Measurements from ENCODE around the gene DNAI1.
A peak's percentile ranks its signal among the peaks of the same experiment; 100 is the strongest.

DNAI1 gene

DNA sequence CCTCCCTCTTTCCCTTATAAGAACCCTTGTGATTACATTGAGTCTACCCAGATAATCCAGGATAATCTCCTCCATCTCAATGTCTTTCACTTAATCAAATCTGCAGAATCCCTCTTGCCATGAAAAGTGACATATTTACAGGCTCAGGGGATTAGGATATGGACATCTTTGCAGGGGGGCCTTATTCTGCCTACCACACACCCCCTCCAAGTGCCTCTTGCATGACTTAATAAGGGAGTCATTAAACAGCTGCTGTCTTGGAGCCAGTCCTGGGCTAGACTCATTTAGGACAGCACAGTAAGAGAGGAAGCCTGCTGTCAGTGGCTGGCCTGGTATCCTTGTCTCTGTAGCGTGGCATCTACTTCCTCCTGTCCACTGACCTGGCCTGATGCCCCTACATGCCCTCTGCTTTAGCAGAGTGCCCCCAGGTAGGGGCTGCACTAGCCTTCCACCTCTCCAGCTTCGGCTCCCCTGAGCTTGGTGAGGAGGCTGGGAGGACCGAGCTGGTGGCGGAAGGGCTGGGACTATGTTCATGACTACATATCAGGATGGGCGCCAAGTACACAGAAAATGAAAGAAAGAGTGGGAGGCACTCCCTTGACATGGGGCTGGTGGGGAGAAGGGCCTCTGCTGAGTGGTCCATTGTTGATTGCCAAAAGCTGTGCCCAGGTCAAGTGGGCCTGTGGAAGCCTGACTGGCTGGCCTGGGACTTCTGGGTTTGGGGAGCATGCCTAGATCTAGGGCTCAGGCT lies 46.9 kb downstream of the DNAI1 start:
- H3K4ac ChIP-seq (ENCODE audit: low read length), result no peak overlapping the region
- H3K18ac ChIP-seq (ENCODE audit: low read length), result no peak overlapping the region
- no peak overlapping the region for H2BK120ac ChIP-seq (ENCODE audit: low read depth, low read length)
- no peak overlapping the region for H3K4me2 ChIP-seq (ENCODE audit: insufficient read depth, low read length, poor library complexity, severe bottlenecking)
- H3K27ac ChIP-seq (replicated peaks; ENCODE audit: low read length), result no peak overlapping the region
- H3K79me1 ChIP-seq (ENCODE audit: low read depth, low read length), result no peaks in the 10 kb centered on the region
- WGBS, 2 donors (ENCODE audit: extremely low coverage in 2 of 2, insufficient read length in 2 of 2, insufficient replicate concordance in 1 of 2), result no CpG with 5 or more reads among the region's 5 CpGs
- H3K27me3 ChIP-seq (ENCODE audit: control insufficient read depth in 3 of 3, insufficient read depth in 3 of 3, low read depth in 1 of 3, low read length in 3 of 3), result no peaks in the 10 kb centered on the region
- no peak overlapping the region for H2BK12ac ChIP-seq (ENCODE audit: low read length)
- no peak overlapping the region for H3K23ac ChIP-seq (ENCODE audit: low read depth, low read length, poor library complexity)
- no peak overlapping the region for H2AFZ ChIP-seq (ENCODE audit: low read length)
- no peak for DNase-seq (ENCODE audit: low spot score)
- no peaks in the 10 kb centered on the region for H3K36me3 ChIP-seq (replicated peaks in 1 of 2; ENCODE audit: control insufficient read depth in 2 of 2, insufficient read depth in 2 of 2, low read length in 2 of 2)
- H3K14ac ChIP-seq (ENCODE audit: low read length), result no peak overlapping the region
- H2BK5ac ChIP-seq (ENCODE audit: low read length), result no peak overlapping the region
- H4K8ac ChIP-seq (ENCODE audit: low read depth, low read length), result no peak overlapping the region
- no peak overlapping the region for H2AK5ac ChIP-seq (ENCODE audit: low read depth, low read length)
- H3K9ac ChIP-seq (ENCODE audit: low read depth, low read length, poor library complexity), result no peak overlapping the region
- H3K4me1 ChIP-seq (ENCODE audit: control insufficient read depth in 2 of 2, insufficient read depth in 1 of 2, low read depth in 1 of 2, low read length in 2 of 2), result peaks cover 6 to 14% of the 10 kb centered on the region in 2 donors
- H3K4me3 ChIP-seq (ENCODE audit: low read length in 2 of 2), result no peak overlapping the region
- no peak overlapping the region for H4K91ac ChIP-seq (ENCODE audit: low read depth, low read length, poor library complexity)
- H2BK15ac ChIP-seq (ENCODE audit: low read length), result no peak overlapping the region
- H3K9me3 ChIP-seq (replicated peaks in 1 of 2; ENCODE audit: control insufficient read depth in 2 of 2, insufficient read depth in 1 of 2, low read depth in 1 of 2, low read length in 2 of 2), result no peaks in the 10 kb centered on the region

DNA sequence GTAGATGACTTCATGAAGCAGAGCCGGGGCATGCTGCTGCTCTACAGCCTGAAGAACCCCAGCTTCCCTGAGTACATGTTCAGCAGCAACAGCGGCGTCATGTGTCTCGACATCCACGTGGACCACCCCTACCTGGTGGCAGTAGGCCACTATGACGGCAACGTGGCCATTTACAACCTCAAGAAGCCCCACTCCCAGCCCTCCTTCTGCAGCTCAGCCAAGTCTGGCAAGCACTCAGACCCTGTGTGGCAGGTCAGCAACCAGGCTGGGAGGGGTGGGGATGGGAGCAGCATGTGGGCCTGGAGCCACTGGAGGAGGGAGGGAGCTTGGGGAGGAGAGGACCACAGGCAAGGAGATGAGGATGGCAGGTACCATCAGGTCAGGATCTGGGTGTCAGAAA lies 48.0 kb downstream of the DNAI1 start:
- Histone ChIP-seq H3K27ac (replicated peaks; ENCODE audit: low read length) (no peak overlapping the region), H2BK12ac (ENCODE audit: low read length) (no peak overlapping the region), H3K27me3 (ENCODE audit: control insufficient read depth in 3 of 3, insufficient read depth in 3 of 3, low read depth in 1 of 3, low read length in 3 of 3) (no peaks in the 10 kb centered on the region), H3K14ac (ENCODE audit: low read length) (no peak overlapping the region), H3K4me2 (ENCODE audit: insufficient read depth, low read length, poor library complexity, severe bottlenecking) (no peak overlapping the region), H3K9me3 (replicated peaks in 1 of 2; ENCODE audit: control insufficient read depth in 2 of 2, insufficient read depth in 1 of 2, low read depth in 1 of 2, low read length in 2 of 2) (no peaks in the 10 kb centered on the region), H3K18ac (ENCODE audit: low read length) (peak overlapping the region; percentile 11), H4K91ac (ENCODE audit: low read depth, low read length, poor library complexity) (no peak overlapping the region), H3K4me3 (ENCODE audit: low read length in 2 of 2) (no peak overlapping the region), H2BK120ac (ENCODE audit: low read depth, low read length) (no peak overlapping the region), H2BK15ac (ENCODE audit: low read length) (no peak overlapping the region), H2BK5ac (ENCODE audit: low read length) (no peak overlapping the region), H2AFZ (ENCODE audit: low read length) (no peak overlapping the region), H3K4ac (ENCODE audit: low read length) (no peak overlapping the region), H3K79me1 (ENCODE audit: low read depth, low read length) (no peaks in the 10 kb centered on the region), H4K8ac (ENCODE audit: low read depth, low read length) (no peak overlapping the region), H3K23ac (ENCODE audit: low read depth, low read length, poor library complexity) (peak overlapping the region; percentile 71), H3K9ac (ENCODE audit: low read depth, low read length, poor library complexity) (peak overlapping the region; percentile 15), H2AK5ac (ENCODE audit: low read depth, low read length) (no peak overlapping the region), H3K4me1 (ENCODE audit: control insufficient read depth in 2 of 2, insufficient read depth in 1 of 2, low read depth in 1 of 2, low read length in 2 of 2) (peaks cover 8 to 20% of the 10 kb centered on the region in 2 donors), H3K36me3 (replicated peaks in 1 of 2; ENCODE audit: control insufficient read depth in 2 of 2, insufficient read depth in 2 of 2, low read length in 2 of 2) (no peaks in the 10 kb centered on the region)
- WGBS, 2 donors (ENCODE audit: extremely low coverage in 2 of 2, insufficient read length in 2 of 2, insufficient replicate concordance in 1 of 2), result no CpG with 5 or more reads among the region's 7 CpGs
- no peak for DNase-seq (ENCODE audit: low spot score)

DNA sequence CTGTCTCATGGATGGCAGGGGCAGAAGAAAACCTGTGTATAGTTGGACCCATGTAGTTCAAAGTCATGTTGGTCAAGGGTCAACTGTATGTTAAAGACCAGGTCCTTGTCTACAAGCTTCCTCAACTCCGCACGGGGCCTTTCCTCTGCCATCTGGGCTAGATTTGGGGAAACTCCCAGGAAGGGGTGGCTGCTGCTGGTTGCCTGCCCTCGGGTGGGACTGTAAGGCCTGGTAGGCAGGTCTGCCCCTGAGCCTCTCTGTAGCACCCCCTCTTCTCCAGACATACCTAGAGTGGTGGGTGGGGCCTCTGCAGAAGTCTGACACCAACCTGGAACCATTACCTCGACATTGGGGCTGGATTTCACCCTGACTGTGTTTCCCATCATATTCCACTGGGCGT lies 49.0 kb downstream of the DNAI1 start:
- H3K9ac ChIP-seq (ENCODE audit: low read depth, low read length, poor library complexity), result no peak overlapping the region
- no peak overlapping the region for H2BK120ac ChIP-seq (ENCODE audit: low read depth, low read length)
- H3K79me1 ChIP-seq (ENCODE audit: low read depth, low read length), result no peaks in the 10 kb centered on the region
- H3K36me3 ChIP-seq (replicated peaks in 1 of 2; ENCODE audit: control insufficient read depth in 2 of 2, insufficient read depth in 2 of 2, low read length in 2 of 2), result no peaks in the 10 kb centered on the region
- no peak overlapping the region for H3K18ac ChIP-seq (ENCODE audit: low read length)
- H3K27ac ChIP-seq (replicated peaks; ENCODE audit: low read length), result no peak overlapping the region
- H2BK12ac ChIP-seq (ENCODE audit: low read length), result no peak overlapping the region
- no peak overlapping the region for H2BK15ac ChIP-seq (ENCODE audit: low read length)
- H3K23ac ChIP-seq (ENCODE audit: low read depth, low read length, poor library complexity), result no peak overlapping the region
- H2AFZ ChIP-seq (ENCODE audit: low read length), result no peak overlapping the region
- no peak overlapping the region for H4K91ac ChIP-seq (ENCODE audit: low read depth, low read length, poor library complexity)
- H3K9me3 ChIP-seq (replicated peaks in 1 of 2; ENCODE audit: control insufficient read depth in 2 of 2, insufficient read depth in 1 of 2, low read depth in 1 of 2, low read length in 2 of 2), result no peaks in the 10 kb centered on the region
- WGBS, 2 donors (ENCODE audit: extremely low coverage in 2 of 2, insufficient read length in 2 of 2, insufficient replicate concordance in 1 of 2), result no CpG with 5 or more reads among the region's 5 CpGs
- H3K27me3 ChIP-seq (ENCODE audit: control insufficient read depth in 3 of 3, insufficient read depth in 3 of 3, low read depth in 1 of 3, low read length in 3 of 3), result no peaks in the 10 kb centered on the region
- no peak overlapping the region for H3K14ac ChIP-seq (ENCODE audit: low read length)
- peaks cover 8 to 25% of the 10 kb centered on the region in 2 donors for H3K4me1 ChIP-seq (ENCODE audit: control insufficient read depth in 2 of 2, insufficient read depth in 1 of 2, low read depth in 1 of 2, low read length in 2 of 2)
- no peak overlapping the region for H2BK5ac ChIP-seq (ENCODE audit: low read length)
- DNase-seq (ENCODE audit: low spot score), result no peak
- H3K4me2 ChIP-seq (ENCODE audit: insufficient read depth, low read length, poor library complexity, severe bottlenecking), result no peak overlapping the region
- H3K4ac ChIP-seq (ENCODE audit: low read length), result no peak overlapping the region
- no peak overlapping the region for H4K8ac ChIP-seq (ENCODE audit: low read depth, low read length)
- H2AK5ac ChIP-seq (ENCODE audit: low read depth, low read length), result no peak overlapping the region
- H3K4me3 ChIP-seq (ENCODE audit: low read length in 2 of 2), result no peak overlapping the region

DNA sequence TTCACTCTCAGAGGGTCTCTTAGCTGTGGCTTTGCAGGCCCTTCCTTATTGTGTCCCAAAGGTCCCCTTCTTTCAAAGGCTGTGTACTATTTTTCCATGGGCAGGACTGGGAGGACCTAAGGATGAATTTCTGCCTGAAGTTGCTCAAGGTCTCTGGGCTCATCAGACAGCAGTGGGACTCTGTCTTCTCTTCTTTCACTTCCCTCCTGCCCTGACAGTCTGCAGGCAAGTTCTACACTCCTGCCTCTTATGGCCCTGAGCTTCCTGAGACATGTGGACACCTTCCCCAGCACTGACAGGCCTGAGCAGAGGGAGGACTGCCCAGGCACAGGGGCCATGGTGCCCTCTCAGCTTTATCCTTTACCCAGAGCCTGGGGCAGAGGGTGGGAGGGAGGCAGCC lies 49.4 kb downstream of the DNAI1 start:
- no peak overlapping the region for H3K14ac ChIP-seq (ENCODE audit: low read length)
- no peaks in the 10 kb centered on the region for H3K9me3 ChIP-seq (replicated peaks in 1 of 2; ENCODE audit: control insufficient read depth in 2 of 2, insufficient read depth in 1 of 2, low read depth in 1 of 2, low read length in 2 of 2)
- no peak overlapping the region for H2BK120ac ChIP-seq (ENCODE audit: low read depth, low read length)
- H3K27me3 ChIP-seq (ENCODE audit: control insufficient read depth in 3 of 3, insufficient read depth in 3 of 3, low read depth in 1 of 3, low read length in 3 of 3), result no peaks in the 10 kb centered on the region
- H2BK15ac ChIP-seq (ENCODE audit: low read length), result no peak overlapping the region
- H3K9ac ChIP-seq (ENCODE audit: low read depth, low read length, poor library complexity), result no peak overlapping the region
- no peak overlapping the region for H4K8ac ChIP-seq (ENCODE audit: low read depth, low read length)
- no peak overlapping the region for H3K4me2 ChIP-seq (ENCODE audit: insufficient read depth, low read length, poor library complexity, severe bottlenecking)
- no peaks in the 10 kb centered on the region for H3K36me3 ChIP-seq (replicated peaks in 1 of 2; ENCODE audit: control insufficient read depth in 2 of 2, insufficient read depth in 2 of 2, low read length in 2 of 2)
- H3K4ac ChIP-seq (ENCODE audit: low read length), result no peak overlapping the region
- no peak overlapping the region for H3K23ac ChIP-seq (ENCODE audit: low read depth, low read length, poor library complexity)
- H4K91ac ChIP-seq (ENCODE audit: low read depth, low read length, poor library complexity), result no peak overlapping the region
- H3K4me3 ChIP-seq (ENCODE audit: low read length in 2 of 2), result peak overlapping the region in 1 of 2 donors; percentile 10
- no peak overlapping the region for H2BK12ac ChIP-seq (ENCODE audit: low read length)
- no peaks in the 10 kb centered on the region for H3K79me1 ChIP-seq (ENCODE audit: low read depth, low read length)
- no peak overlapping the region for H2AK5ac ChIP-seq (ENCODE audit: low read depth, low read length)
- no peak overlapping the region for H2AFZ ChIP-seq (ENCODE audit: low read length)
- H3K4me1 ChIP-seq (ENCODE audit: control insufficient read depth in 2 of 2, insufficient read depth in 1 of 2, low read depth in 1 of 2, low read length in 2 of 2), result peaks cover 12 to 26% of the 10 kb centered on the region in 2 donors
- H3K18ac ChIP-seq (ENCODE audit: low read length), result no peak overlapping the region
- no peak for DNase-seq (ENCODE audit: low spot score)
- no peak overlapping the region for H2BK5ac ChIP-seq (ENCODE audit: low read length)
- H3K27ac ChIP-seq (replicated peaks; ENCODE audit: low read length), result no peak overlapping the region
